Esophagus squamous epithelium (tissue), 4 donors: Measurements from ENCODE around the gene GDF11.

Source experiments
- POLR2A ChIP-seq, 4 donors: fragments of 450-650 bp; IDR thresholded peaks; one replicate each; pipeline ENCODE4 v1.6.1; 2017; ENCODE audit warnings: antibody characterized with exemption in 4 of 4, mild to moderate bottlenecking in 4 of 4, moderate library complexity in 3 of 4
- TF ChIP-seq, protein P1 (sequence below), 6 experiments: fragments of 450-650 bp in 4 of 6; fragments of 200-600 bp in 2 of 6; sonication (generic) in 2 of 6; IDR thresholded peaks; one replicate each; pipeline ENCODE4 v1.5.1; 2016 to 2019; ENCODE audit warnings: antibody characterized with exemption in 6 of 6, mild to moderate bottlenecking in 4 of 6, moderate library complexity in 4 of 6

DNA sequence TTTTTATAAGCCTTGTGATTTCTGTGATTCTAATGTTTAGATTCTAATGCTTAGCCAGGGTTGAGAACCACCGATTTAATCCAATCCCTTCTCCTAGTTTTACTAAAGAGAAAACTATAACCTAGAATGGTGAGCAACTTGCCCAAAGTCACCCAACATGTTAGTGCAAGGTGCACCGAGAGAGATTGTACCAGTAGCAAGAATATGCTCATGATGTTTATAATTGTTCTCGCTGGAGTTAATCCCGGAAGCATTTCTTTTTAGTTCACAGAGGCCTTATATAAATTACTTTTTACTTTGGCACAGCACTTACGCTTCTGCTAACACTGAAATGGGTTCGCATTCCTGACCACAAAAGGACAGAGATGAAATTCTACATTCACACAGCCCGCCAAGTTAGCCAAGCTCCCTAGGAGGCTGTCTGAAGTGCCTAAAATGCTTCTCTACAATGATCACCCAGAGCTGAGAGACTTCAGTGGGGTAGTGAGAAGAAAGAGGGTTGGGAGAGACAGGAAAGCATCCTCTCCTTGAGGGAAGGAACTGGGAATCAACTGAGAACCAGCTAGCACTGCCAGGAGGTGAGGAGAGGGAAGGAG lies 27.7 kb upstream of the GDF11 start:
- TF ChIP-seq, protein P1, sequence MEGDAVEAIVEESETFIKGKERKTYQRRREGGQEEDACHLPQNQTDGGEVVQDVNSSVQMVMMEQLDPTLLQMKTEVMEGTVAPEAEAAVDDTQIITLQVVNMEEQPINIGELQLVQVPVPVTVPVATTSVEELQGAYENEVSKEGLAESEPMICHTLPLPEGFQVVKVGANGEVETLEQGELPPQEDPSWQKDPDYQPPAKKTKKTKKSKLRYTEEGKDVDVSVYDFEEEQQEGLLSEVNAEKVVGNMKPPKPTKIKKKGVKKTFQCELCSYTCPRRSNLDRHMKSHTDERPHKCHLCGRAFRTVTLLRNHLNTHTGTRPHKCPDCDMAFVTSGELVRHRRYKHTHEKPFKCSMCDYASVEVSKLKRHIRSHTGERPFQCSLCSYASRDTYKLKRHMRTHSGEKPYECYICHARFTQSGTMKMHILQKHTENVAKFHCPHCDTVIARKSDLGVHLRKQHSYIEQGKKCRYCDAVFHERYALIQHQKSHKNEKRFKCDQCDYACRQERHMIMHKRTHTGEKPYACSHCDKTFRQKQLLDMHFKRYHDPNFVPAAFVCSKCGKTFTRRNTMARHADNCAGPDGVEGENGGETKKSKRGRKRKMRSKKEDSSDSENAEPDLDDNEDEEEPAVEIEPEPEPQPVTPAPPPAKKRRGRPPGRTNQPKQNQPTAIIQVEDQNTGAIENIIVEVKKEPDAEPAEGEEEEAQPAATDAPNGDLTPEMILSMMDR (IDR thresholded peaks at IDR 0.05), result no peak
- no peak for TF ChIP-seq POLR2A (IDR thresholded peaks at IDR 0.05)
